Measurements from ENCODE around the gene DAP.
"Not testable (repeated sequence)": the region's sequence is repeated elsewhere in the genome, so short reads cannot be mapped to it uniquely, and the experiment has no call there.

The DAP gene

GRCh38 chr5:10733426-10733825 lies 27.6 kb downstream of the DAP start:
- DNase-seq, result no peak

DNA sequence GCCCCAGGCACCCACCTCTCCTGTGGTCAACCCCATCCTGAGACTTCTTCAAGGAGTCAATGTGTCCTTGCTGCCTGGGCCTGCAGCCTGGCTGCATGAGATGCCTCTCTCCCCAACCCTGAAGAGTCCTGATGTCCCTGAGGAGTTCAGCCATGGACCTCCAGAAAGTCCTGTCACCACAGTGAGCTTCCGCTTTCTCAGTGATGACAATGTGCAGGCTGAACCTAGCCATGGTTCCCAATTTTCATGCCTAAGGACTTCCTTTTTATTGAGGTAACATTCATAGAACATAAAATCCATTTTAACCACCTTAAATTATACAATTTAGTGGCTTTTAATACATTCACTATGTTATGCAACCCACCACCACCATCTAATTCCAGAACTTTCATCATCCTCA lies 29.1 kb downstream of the DAP start:
- DNase-seq, result no peak

DNA sequence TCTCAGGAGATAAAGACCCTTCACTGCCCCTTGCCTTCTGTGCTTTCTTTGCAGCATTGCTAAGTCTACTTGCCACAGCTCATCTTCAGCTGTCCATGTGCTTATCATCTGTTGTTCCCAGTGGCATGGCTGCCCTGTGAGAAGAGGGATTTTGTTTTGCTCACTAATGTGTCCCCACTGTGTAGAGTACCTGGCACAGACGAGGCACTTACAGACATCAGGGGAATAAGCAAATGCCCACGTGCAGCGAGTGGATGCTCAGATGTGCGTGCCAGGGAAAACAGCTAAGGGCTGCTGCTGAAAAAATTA lies 31.0 kb downstream of the DAP start:
- no peak for DNase-seq

- DNase-seq, result no peak
Measured at GRCh38 chr5:10729320-10730042, 31.6 kb downstream of the DAP start.

DNA sequence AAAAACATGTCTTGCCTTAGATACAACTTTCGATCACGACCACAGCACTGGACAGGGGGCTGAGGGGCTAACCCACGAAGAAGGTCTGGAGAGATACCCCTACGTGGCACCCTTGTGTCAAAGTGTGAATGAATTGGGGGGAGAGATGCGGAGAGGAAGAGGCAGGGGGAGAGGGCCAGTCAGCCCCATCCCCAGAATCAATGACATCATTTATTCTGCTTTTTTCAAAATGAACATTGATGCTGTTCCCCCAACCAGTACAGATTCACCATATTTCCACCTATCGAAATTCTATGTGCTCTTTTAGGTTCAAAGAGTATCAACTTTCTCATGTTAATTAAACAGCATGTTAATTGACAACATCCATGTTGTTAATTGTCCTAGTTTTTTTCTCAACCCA lies 32.4 kb downstream of the DAP start:
- DNase-seq, result no peak

GRCh38 chr5:10727861-10728260 lies 33.2 kb downstream of the DAP start:
- no peak for DNase-seq

DNA sequence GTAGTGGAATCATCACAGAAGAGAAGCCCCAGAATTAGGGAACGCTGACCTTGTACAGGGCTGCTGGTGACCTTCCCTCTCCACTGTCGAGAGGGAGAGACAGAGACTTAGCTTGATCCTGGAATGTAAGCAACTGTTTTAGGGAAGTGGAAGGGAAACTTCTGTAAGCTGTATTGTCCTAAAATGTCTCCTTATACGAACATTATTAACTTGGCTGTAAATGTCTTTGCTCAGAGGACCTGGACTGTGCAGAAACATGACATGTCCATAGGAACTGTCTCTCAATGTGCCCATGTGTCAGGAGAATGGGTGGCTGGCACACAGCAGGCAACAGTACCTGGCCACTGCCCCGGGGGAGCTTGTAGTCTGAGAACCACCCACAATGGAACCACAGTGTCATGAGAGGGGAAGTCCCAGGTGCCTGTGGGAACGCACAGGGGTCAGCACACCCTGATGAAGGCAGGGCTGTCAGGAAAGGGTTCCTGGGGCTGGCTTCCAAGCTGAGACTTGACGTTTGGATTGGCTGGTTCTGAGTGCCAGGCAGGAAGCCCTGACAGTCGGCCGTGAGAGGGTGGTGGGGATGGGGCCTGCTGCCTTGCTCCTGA lies 34.0 kb downstream of the DAP start:
- DNase-seq, result no peak

- DNase-seq, result no peak
Measured at GRCh38 chr5:10726179-10726912, 34.7 kb downstream of the DAP start.

DNA sequence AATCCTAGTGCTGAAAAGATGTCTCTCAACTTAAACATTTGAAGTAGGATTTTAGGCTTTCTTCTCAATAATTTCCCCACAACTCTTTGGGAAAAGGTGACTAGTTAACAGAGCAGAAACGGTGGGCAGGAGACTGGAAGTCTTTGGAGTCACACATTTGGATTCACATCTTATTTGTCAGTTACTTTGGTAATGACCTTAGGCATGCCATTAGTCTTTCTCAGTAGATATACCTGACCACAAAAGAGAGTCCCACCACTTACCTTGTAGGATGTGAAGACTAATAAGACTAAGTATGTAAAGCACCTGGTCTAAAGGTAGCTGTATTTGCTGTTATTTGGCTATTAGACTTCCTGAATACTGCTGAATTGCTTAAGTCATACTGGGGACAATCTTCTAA lies 35.4 kb downstream of the DAP start:
- no peak for DNase-seq

DNA sequence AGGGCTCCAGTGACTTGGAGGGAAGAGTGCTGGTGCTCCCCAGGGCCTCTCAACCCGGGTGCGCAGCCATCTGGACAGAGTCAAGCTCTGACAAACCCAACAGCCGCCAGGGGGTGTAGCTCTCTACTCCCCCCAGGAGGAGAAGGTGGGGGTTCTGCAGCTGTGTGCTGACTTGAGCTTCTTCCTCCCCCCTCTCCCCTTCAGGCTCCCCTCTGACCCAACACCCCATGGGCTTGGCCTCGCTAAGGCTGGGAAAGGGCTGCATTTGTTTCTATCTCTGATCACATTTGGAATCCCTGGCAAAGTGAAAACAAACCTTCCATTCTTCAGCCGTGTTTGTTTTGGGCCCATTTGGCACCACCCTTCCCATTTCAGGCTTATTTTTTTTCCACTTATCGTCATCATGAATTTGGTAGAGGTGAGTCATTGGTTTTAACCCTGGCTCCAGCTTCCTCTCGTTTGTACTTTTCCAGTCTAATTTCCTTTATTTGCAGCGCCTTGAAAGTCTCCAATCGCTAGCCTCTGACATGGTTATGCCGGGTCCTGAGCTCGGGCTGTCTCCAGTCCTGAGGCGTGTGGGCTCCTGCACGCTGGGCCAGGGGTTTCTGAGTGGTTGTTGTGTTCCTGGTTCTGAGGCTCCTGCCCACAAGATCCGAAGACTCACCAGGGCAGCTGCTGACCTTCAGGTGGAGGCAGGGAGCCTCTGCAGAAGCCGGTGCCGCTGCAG lies 36.1 kb downstream of the DAP start:
- DNase-seq, result no peak

DNA sequence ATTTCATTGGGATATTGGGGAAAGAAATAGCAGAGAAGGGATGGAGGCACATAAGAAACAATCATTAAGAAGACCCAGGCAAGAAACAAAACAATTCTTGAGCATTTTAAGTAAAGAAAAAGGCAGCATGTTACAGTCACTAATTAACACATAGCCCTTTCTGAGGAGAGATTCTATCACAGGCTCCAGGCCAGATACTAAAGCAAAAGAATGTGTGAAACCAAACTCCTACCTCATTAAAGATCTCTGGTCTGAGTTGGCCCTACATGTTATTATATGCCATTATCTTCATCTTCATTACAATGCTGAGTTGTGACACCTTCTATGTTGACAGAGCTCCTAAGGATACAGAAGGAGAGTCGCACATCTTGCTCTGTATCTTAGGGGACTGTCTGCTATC lies 37.5 kb downstream of the DAP start:
- no peak for DNase-seq

DNA sequence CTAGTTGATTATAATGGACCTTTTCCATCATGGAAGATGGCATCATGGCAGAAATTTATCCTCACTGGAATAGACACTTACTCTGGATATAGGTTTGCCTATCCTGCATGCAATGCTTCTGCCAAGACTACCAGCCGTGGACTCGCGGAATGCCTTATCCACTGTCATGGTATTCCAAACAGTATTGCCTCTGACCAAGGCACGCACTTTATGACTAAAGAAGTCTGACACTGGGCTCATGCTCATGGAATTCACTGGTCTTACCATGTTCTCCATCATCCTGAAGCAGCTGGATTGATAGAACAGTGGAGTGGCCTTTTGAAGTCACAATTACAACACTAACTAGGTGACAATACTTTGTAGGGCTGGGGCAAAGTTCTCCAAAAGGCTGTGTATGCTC lies 40.3 kb downstream of the DAP start:
- DNase-seq, result not testable (repeated sequence)

DNA sequence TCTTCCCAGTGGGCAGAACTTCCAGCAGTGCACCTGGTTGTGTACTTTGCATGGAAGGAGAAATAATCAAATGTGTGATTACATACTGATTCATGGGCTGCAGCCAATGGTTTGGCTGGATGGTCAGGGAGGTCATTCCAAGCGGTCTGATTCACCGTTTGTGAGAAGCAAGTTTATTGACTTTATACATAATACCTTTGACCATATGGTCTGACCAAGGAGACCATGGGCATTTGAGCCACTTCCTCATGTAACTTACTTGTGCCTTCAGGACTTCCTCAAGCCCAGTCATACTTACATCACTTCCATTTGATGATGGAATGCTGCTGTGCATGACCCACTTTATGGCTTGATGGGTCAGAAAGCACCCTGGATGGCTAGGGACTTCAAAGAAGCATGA lies 41.1 kb downstream of the DAP start:
- DNase-seq, result no peak

DNA sequence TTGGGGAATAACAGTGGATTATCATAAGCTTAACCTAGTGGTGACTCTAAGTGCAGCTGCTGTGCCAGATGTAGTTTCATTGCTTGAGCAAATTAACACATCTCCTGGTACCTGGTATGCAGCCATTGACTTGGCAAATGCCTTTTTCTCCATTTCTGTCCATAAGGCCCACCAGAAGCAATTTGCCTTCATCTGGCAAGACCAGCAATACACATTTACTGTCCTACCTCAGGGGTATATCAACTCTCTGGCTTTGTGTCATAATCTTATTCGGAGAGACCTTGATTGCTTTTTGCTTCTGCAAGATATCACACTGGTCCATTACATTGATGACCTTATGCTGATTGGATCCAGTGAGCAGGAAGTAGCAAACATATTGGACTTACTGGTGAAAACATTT lies 42.4 kb downstream of the DAP start:
- DNase-seq, result not testable (repeated sequence)

DNA sequence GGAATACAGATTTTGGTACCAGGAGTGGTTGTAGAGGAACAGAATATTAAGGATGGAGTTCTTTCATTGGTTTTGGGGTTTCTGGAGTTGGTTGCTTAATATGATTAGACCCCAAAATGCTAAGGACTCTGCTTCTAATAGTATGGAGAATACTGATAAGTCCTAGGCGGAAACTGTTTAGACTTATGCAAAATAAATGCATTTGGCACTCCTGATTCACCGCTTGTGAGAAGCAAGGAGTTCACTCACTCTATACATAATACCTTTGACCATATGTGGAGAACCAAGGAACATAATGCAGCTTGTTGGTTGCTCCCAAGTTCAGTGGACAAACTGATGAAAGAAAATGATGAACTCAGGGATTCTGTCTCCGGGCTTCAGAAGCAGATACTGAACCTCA lies 44.2 kb downstream of the DAP start:
- not testable (repeated sequence) for DNase-seq

- DNase-seq, result no peak
Measured at GRCh38 chr5:10715605-10716290, 45.3 kb downstream of the DAP start.

DNA sequence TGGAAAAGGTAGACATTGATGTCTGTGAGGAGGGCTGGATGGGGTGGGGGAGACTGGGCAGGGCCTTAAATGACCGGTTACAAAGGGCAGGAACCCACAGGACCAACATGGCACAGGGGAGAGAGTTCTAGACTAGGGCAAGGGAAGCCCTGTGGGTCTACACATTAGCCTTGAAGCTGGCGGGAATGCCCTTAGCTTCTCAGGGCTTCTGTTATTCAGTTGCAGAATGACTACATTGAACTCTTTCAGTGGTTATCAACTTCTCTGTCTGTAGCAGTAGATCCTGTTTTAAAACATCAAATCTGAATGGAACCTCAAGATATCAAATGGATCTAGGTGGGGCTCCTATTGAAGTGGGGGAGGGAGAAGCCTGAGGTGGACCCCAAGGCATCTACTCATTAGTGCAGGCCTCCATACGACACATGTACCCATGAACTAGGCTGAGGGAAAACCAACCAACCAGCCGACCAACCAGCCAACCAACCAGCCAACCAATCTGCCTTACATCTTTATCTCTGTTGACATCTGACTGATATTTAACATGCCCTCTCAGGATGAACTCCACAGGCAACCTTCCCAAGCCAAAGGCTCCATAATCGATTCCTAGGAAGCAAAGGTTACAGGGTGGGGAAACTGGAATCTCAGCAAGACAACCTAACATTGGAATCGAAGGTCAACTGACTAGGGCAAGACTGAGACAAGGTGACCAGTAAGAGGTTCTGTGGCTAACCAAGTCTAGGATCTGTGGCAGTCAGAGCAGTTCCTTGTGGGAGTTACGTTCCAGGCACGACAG lies 48.3 kb downstream of the DAP start:
- no peak for DNase-seq

GRCh38 chr5:10711562-10711961 lies 49.5 kb downstream of the DAP start:
- DNase-seq, result no peak

DNA sequence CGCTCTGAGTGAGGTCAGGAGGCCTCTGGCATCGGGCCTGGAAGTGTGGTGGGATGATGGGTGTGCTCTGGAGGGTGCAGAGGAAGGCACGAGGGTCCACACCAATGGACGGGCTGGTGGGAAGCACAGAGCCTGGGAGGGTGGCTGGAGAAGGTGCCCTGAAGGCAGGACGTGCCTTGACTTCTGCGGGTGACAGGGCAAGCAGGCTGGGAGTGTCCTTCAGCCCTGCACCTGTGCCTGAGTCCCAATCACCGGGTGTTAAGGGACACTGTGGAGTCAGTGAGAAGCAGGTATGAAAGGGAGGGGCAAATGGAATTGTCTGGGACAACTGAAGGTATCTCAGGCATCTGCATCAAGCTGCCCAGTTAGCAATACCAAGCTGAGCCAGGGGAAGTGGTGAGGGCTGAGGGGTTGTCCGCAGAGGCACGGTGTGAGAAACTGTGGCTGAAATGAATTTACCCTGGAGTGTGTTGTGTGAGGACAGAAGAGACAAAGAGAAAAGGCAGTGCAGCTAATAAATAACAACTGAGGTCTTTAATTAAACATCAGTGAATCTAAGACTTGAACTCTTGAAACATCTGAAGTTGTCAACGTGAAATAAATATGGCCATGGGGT lies 50.4 kb downstream of the DAP start:
- no peak for DNase-seq

- DNase-seq, result no peak
Measured at GRCh38 chr5:10709933-10710332, 51.1 kb downstream of the DAP start.

DNA sequence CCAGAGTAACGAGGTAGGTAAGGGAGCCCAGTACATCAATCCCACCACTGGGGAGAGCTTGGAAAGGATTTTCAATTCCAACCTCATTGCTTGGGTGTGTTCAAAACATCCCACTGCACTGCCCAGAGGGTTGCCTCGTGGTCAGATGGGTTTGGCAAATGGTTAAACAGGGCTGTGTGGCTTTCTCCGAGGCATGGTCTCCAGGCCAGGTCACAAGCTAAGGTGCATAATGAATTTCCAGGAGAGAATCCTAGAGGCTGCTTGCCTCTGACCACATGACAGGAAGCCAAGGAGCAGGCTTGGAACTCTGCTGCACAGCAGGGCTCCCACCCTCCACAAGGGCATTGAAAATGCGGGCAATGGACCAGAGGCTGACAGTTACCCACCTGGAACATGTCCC lies 51.6 kb downstream of the DAP start:
- DNase-seq, result no peak
